GM12878 (cell line): ENCODE data around the gene PRR18. TPM values are rescaled to one million over a fixed set of nuclear protein-coding genes. Genes with fewer than 3 reads are reported as not detected.

Experiments
- CHD1 ChIP-seq: IDR thresholded peaks from 2 replicates; pipeline ENCODE4 v1.6.1; 2012; ENCODE audit warnings: low read depth, low read length, improper control_type of control experiment
- DPF2 ChIP-seq: fragments of 450-650 bp; IDR thresholded peaks from 2 replicates; pipeline ENCODE4 v1.6.1; 2017; ENCODE audit warnings: mild to moderate bottlenecking
- ELK1 ChIP-seq: IDR thresholded peaks from 2 replicates; pipeline ENCODE4 v1.6.1; 2012; ENCODE audit warnings: low read depth, low read length, improper control_type of control experiment
- EP300 ChIP-seq, 2 experiments: fragments of 150-350 bp in 1 of 2; IDR thresholded peaks; 2 replicates each; pipeline ENCODE4 v1.6.1; 2011 to 2012; ENCODE audit warnings: low read depth in 2 of 2, low read length in 2 of 2, borderline replicate concordance in 1 of 2, improper control_type of control experiment in 1 of 2, inconsistent platforms in 1 of 2; ENCODE audit not compliant: control insufficient read depth in 1 of 2
- HDAC6 ChIP-seq: fragments of 200-600 bp; sonication (generic); IDR thresholded peaks from one replicate; pipeline ENCODE4 v1.8.0; 2017; ENCODE audit warnings: antibody characterized with exemption; ENCODE audit not compliant: unreplicated experiment
- HDGF ChIP-seq: fragments of 450-650 bp; IDR thresholded peaks from 2 replicates; pipeline ENCODE4 v1.6.1; 2016; ENCODE audit warnings: antibody characterized with exemption
- IKZF2 ChIP-seq, 2 experiments: fragments of 450-650 bp; IDR thresholded peaks; 2 replicates each; pipeline ENCODE4 v1.6.1; 2017; ENCODE audit warnings: mild to moderate bottlenecking in 2 of 2, moderate library complexity in 2 of 2
- IRF4 ChIP-seq: IDR thresholded peaks from 2 replicates; pipeline ENCODE4 v1.6.1; 2011; ENCODE audit warnings: low read depth, low read length
- MAX ChIP-seq: IDR thresholded peaks from 2 replicates; pipeline ENCODE4 v1.6.1; 2012; ENCODE audit warnings: low read depth, low read length, improper control_type of control experiment
- MEF2B ChIP-seq: fragments of 450-650 bp; IDR thresholded peaks from 2 replicates; pipeline ENCODE4 v1.6.1; 2018; ENCODE audit warnings: mild to moderate bottlenecking, moderate library complexity; ENCODE audit not compliant: partially characterized antibody, poor library complexity, severe bottlenecking
- MLLT1 ChIP-seq: fragments of 450-650 bp; IDR thresholded peaks from 2 replicates; pipeline ENCODE4 v1.6.1; 2016; ENCODE audit warnings: mild to moderate bottlenecking
- NR2C2 ChIP-seq: IDR thresholded peaks from 2 replicates; pipeline ENCODE4 v1.6.1; 2011; ENCODE audit warnings: borderline replicate concordance, low read depth; ENCODE audit not compliant: control insufficient read depth, insufficient read length
- PAX5 ChIP-seq: IDR thresholded peaks from 2 replicates; pipeline ENCODE4 v1.6.1; 2011; ENCODE audit warnings: low read depth, low read length, borderline replicate concordance
- PAX8 ChIP-seq: fragments of 450-650 bp; IDR thresholded peaks from 2 replicates; pipeline ENCODE4 v1.6.1; 2017; ENCODE audit warnings: mild to moderate bottlenecking, moderate library complexity
- POLR2A ChIP-seq: IDR thresholded peaks from 2 replicates; pipeline ENCODE4 v1.6.1; 2011; ENCODE audit warnings: low read depth, mild to moderate bottlenecking, low read length
- POLR2AphosphoS5 ChIP-seq: IDR thresholded peaks from 2 replicates; pipeline ENCODE4 v1.6.1; 2011; ENCODE audit warnings: mild to moderate bottlenecking, low read length, inconsistent platforms
- POU2F2 ChIP-seq: IDR thresholded peaks from 3 replicates; pipeline ENCODE4 v1.6.1; 2011; ENCODE audit warnings: low read depth, mild to moderate bottlenecking, low read length, borderline replicate concordance
- SPI1 ChIP-seq: IDR thresholded peaks from 2 replicates; pipeline ENCODE4 v1.6.1; 2011; ENCODE audit warnings: low read depth, mild to moderate bottlenecking, low read length, moderate library complexity, borderline replicate concordance; ENCODE audit not compliant: insufficient read depth
- SREBF1 ChIP-seq: IDR thresholded peaks from 2 replicates; pipeline ENCODE4 v1.6.1; 2012; ENCODE audit warnings: mild to moderate bottlenecking, low read length
- SUZ12 ChIP-seq: fragments of 200-600 bp; sonication (generic); IDR thresholded peaks from one replicate; pipeline ENCODE4 v1.6.1; 2018; ENCODE audit warnings: antibody characterized with exemption, mild to moderate bottlenecking; ENCODE audit not compliant: unreplicated experiment
- ZBTB11 ChIP-seq: fragments of 450-650 bp; formaldehyde crosslinking; IDR thresholded peaks from 2 replicates; pipeline ENCODE4 v1.5.0; 2022; ENCODE audit warnings: mild to moderate bottlenecking, missing genetic modification characterization
- polyA plus RNA-seq, 11 experiments: library from polyadenylated mRNA; depleted of rRNA in 4 of 11; unstranded in 6 of 11; stranded (reverse) in 5 of 11; fragments of >200 nt; fragmentation: Nextera tagmentation in 4 of 11; fragmentation: Illumina TruSeq in 1 of 11; extraction: Ambion mirVana in 4 of 11; extraction: Trizol in 1 of 11; gene quantifications; 1 replicate in 1 of 11; 2 replicates in 10 of 11; pipeline versions ENCODE4 v1.2.1 to v1.2.3, GENCODE V29; 2011 to 2016; ENCODE audit warnings: inconsistent platforms in 2 of 11, missing spikeins in 2 of 11, low read depth in 1 of 11
- total RNA-seq, 4 experiments: library from RNA; depleted of rRNA in 3 of 4; stranded (reverse); fragments of >200 nt in 3 of 4; fragmentation: Illumina TruSeq in 1 of 4; extraction: Trizol in 1 of 4; gene quantifications; 2 replicates each; pipeline versions ENCODE4 v1.2.1 to v1.2.3, GENCODE V29; 2013 to 2021

PRR18 gene
- total and polyA plus RNA-seq, 10 of the 15 experiments (the other 5 are each of a cell fraction or from before 2014, with no cell fraction given) = 0.13 to 8.2 (median 1.6) TPM

- TF ChIP-seq MLLT1 (peak; percentile 54), HDAC6 (no peak), SUZ12 (no peak), MEF2B (peak; percentile 56), MAX (0 out of 2 replicates have a peak, but pooled peaks have one; percentile 45), IKZF2 (IDR thresholded peaks at IDR 0.05) (peak; percentile 6 to 45; a peak in 2 of 4 replicates), HDGF (peak; percentile 86; the same call in 1 of the 2 replicates), EP300 (IDR thresholded peaks at IDR 0.05; ENCODE audit: borderline replicate concordance in 1 of 2, control insufficient read depth in 1 of 2, low read depth in 2 of 2, low read length in 2 of 2) (peak; percentile 64 to 68; a peak in 2 of 4 replicates), POLR2AphosphoS5 (peak; percentile 95), POU2F2 (peak; percentile 94), PAX5 (peak; percentile 87), CHD1 (no peak), ZBTB11 (CRISPR knock-in tag) (no peak), ELK1 (peak; percentile 92), SPI1 (peak; percentile 25; the same call in 1 of the 2 replicates), PAX8 (no peak), IRF4 (peak; percentile 7; the same call in 1 of the 2 replicates), POLR2A (peak; percentile 99), DPF2 (peak; percentile 96), SREBF1 (no peak), NR2C2 (no peak)
Measured at GRCh38 chr6:166342349-166343149, 34.4 kb upstream of the PRR18 start, which contains the start of gene SFT2D1 (continued).
